AG04449 (cell line): Measurements from ENCODE around the gene SERPIND1.

Source experiments
- CTCF ChIA-PET: fragments of 350-600 bp; formaldehyde crosslinking; extraction: SDS; loops from one replicate; lab custom pipeline; 2021; ENCODE audit warnings: antibody characterized with exemption; lab: Yijun Ruan, JAX
- POLR2A ChIA-PET: fragments of 400-600, 350-600 bp; formaldehyde crosslinking; extraction: SDS; loops from one replicate; lab custom pipeline; 2020; ENCODE audit warnings: antibody characterized with exemption, inconsistent platforms; lab: Yijun Ruan, JAX
- DNase-seq: peaks from one replicate; pipeline ENCODE4 v3.0.0-alpha.2; 2010; ENCODE audit warnings: low read depth, low spot score
- H3K4me3 ChIP-seq: 2 replicates; pipeline ENCODE4 v1.5.1; 2011; ENCODE audit warnings: low read depth, mild to moderate bottlenecking, control low read depth, low read length
- CTCF ChIP-seq: IDR thresholded peaks from one replicate; pipeline ENCODE4 v1.5.1; 2011; ENCODE audit warnings: mild to moderate bottlenecking, moderate library complexity, low read length, control low read depth, inconsistent platforms; ENCODE audit not compliant: insufficient read depth; ENCODE audit errors: missing control alignments

The SERPIND1 gene

GRCh38 chr22:20787223-20787622 lies 13.3 kb downstream of the SERPIND1 start:
- no peak for DNase-seq
- ChIA-PET POLR2A (no interaction called here), CTCF (interaction anchor here (0.7 to 2.3 kb wide), 4 partner anchors 10 to 35 kb away, joined by 3 to 5 read pairs (median 3); no protein-coding TSS in a partner anchor)
- no peak overlapping the region for H3K4me3 ChIP-seq
- no peak for TF ChIP-seq CTCF

GRCh38 chr22:20787746-20788626 lies 14.1 kb downstream of the SERPIND1 start:
- TF ChIP-seq CTCF, result no peak
- no peak for DNase-seq
- CTCF ChIA-PET, result interaction anchor here (0.7 to 1.1 kb wide), 3 partner anchors 11 to 34 kb away, joined by 3 read pairs; no protein-coding TSS in a partner anchor
- no peak overlapping the region for H3K4me3 ChIP-seq
- POLR2A ChIA-PET, result no interaction called here

GRCh38 chr22:20788627-20789344 lies 14.9 kb downstream of the SERPIND1 start:
- CTCF ChIA-PET, result interaction anchor here (1.5 kb wide), 1 partner anchor 12 kb away, joined by 5 read pairs; no protein-coding TSS in a partner anchor
- H3K4me3 ChIP-seq, result no peak overlapping the region
- POLR2A ChIA-PET, result no interaction called here
- TF ChIP-seq CTCF, result no peak
- DNase-seq, result no peak

GRCh38 chr22:20792221-20792965 lies 18.5 kb downstream of the SERPIND1 start:
- H3K4me3 ChIP-seq, result no peak overlapping the region
- POLR2A ChIA-PET, result no interaction called here
- no peak for DNase-seq
- CTCF ChIA-PET, result interaction anchor here (2.3 to 4.9 kb wide), 2 partner anchors 10 to 11 kb away, joined by 16 to 57 read pairs; no protein-coding TSS in a partner anchor
- no peak for TF ChIP-seq CTCF

- TF ChIP-seq CTCF, result no peak
- ChIA-PET CTCF (interaction anchor here (1.0 to 4.9 kb wide), 4 partner anchors 10 to 44 kb away, joined by 3 to 57 read pairs (median 10); no protein-coding TSS in a partner anchor), POLR2A (no interaction called here)
- H3K4me3 ChIP-seq, result no peak overlapping the region
- no peak for DNase-seq
Observed at GRCh38 chr22:20792966-20793728, 19.2 kb downstream of the SERPIND1 start.
